DMS153 (cell line): ENCODE data around the gene PDLIM5.
"Not testable (repeated sequence)": the region's sequence is repeated elsewhere in the genome, so short reads cannot be mapped to it uniquely, and the experiment has no call there.

ENCODE experiments used
- DNase-seq: peaks from one replicate; lab custom pipeline; 2025; lab: John Stamatoyannopoulos, UW

The PDLIM5 gene

DNA sequence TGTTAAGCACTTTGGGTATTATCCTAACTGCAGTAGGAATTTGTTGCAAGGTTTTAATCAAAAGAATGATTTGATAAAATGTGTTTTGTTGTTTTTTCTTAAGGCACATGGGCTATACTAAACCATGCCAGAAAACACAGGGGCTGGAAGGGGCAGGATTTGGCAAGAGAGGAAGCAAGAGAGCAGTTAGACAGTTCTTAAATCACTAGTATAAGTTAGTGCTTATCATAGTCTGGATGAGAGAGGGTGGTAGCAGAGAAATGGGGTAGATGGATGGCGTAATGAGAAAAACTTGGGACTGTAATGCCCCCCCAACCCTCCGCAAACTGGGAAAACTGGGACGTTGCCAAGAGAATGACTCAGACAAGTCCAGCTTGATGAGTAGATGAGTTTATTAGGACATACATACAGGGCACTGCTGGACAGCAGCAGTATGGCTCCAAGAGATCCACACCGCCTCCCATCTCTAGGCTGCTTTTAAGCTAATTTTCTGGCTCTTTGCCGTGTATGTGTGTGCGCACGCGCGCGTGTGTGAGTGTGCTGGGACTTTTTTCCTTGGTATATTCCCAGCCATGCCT is 151.5 kb downstream of the PDLIM5 start:
- no peak for DNase-seq

DNA sequence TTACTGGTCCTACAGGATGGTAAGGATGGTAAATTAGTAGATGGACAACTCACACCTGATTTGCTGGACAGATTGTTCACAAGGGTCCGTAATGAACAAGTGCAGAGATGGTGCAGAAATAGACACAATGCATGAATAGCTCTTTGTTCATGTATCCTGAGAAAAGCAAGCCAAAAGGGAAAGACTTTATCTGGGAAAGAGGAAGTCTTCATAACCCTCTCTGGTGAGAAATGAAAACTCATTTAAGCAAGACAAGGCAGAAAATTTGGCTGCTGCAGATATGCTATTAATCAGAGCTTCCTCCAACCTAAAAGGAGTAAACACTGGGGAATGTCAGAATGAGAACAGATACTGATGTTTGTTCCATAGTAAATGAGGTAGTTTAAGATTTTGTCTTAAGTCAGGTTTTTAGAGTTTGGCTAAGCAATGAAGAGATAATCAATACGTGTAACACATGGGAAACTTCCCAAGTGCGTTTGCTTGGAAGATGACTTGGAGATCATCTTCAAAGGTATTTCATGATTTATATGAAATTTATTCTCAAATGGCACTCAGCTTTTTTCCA is 153.6 kb downstream of the PDLIM5 start:
- DNase-seq = no peak

DNA sequence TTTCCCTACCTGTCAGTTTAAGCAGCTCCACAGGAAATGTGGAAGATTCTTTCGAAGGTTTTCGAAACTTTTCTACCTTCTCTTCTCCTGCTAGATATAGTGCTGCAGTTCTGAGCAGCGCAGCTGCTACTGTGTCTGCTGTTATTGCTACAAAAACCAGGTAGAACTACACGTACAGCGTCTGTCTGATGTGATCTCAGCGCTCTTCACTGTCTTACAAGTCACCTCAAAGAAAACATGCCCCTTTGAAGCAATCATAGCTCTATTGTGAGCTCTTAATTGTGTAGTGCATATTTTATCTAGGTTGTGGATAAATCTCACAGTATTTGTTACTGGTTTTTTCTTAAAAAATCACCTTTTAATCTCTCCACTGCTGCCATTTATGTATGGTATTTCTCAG is 158.4 kb downstream of the PDLIM5 start:
- no peak for DNase-seq

DNA sequence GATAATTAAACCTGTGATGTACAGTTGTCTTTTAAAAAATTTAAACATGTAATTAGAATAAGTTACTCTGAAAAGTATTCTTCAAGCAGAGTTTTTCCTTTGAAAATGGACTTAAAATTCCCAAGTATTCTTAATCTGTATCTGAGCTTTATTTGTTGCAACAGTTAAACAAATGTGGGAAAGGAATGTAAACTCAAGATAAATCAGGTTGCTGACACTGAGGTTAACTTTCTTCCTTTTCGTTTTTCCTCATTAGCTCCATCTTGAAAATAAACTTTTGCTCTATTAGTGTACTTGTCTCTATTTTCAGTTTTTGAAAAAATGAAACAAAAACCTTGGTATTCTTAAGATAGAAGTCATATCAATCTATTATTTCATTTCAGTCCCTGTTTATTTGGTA is 161.5 kb downstream of the PDLIM5 start:
- DNase-seq = no peak

GRCh38 chr4:94615451-94615850 is 163.7 kb downstream of the PDLIM5 start:
- DNase-seq = no peak

- no peak for DNase-seq
These were observed 169.8 kb downstream of the PDLIM5 start for GRCh38 chr4:94621491-94622080.

DNA sequence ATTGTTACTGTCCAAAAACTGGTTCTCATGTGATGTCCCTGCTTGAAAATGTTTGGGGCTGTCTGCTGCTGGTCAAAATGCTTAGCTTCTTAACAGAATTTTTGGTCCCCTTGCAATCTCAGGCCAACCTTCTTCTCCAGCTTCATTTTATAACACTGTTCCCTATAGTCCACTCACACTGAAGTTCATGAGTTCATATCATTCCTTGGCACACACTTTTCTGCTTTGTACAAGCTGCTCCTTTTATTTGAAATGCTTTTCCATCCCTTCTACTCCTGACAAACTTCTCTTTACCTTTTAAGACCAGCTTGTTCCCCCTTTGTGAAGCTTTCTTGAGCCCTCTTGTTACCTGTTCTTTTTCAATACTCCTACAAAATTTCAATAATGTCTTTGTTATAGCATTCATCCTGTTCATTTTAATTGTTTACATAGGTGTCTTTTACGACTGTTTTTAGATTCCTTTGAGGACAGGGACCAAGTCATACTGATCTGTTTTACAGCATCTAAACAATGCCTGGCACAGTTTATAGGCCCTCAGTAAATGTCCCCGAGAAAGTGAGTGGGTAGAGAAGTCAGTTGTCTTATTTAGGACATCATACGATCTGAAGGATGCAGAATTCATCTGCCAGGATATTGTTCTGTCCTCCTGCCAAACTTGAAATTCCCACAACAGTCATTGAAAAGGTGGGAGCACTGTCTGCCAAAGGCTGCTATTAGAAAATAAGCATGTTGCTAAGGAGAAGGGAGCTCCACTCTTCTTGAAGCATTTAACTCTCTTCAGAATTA is 171.6 kb downstream of the PDLIM5 start:
- DNase-seq = no peak

DNA sequence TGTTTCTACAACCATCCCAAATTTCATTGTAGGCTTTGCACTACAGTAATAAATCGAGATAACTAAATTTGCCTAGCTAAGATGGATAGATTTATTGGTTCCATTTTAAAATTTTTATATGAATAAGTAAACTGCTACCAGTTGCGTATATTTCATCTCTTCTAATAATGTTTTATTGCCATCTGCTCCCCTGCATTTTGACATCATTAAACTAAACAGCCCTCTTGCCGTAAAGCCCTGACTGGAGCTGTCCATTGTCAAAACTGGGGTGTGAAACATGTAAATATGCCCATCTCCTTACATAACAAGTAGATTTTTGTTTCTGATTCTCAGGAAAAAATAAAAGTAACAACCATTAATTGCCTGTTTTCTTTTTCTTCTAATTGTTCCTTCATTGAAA is 175.2 kb downstream of the PDLIM5 start:
- DNase-seq = no peak

GRCh38 chr4:94629058-94629457 is 177.3 kb downstream of the PDLIM5 start:
- DNase-seq = not testable (repeated sequence)

GRCh38 chr4:94629837-94630236 is 178.1 kb downstream of the PDLIM5 start:
- DNase-seq = no peak

- no peak for DNase-seq
These were observed 182.5 kb downstream of the PDLIM5 start for GRCh38 chr4:94634271-94634670.

- no peak for DNase-seq
These were observed 183.4 kb downstream of the PDLIM5 start for GRCh38 chr4:94635177-94635576.

GRCh38 chr4:94636004-94636403 is 184.3 kb downstream of the PDLIM5 start:
- DNase-seq = no peak

GRCh38 chr4:94639298-94639697 is 187.6 kb downstream of the PDLIM5 start:
- no peak for DNase-seq

DNA sequence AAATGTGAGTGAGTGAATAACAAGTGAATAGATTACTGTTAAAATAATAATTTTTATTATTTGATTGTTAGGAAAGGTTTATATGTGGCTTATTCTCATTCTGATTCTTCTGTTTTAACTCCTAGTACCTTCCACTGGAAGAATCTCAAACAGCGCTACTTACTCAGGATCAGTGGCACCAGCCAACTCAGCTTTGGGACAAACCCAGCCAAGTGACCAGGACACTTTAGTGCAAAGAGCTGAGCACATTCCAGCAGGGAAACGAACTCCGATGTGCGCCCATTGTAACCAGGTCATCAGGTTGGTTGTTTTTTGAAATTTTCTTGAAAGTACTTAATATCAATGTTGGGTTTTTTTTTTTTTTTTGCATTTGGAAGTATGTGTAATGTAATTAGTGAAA is 188.4 kb downstream of the PDLIM5 start:
- DNase-seq = no peak

DNA sequence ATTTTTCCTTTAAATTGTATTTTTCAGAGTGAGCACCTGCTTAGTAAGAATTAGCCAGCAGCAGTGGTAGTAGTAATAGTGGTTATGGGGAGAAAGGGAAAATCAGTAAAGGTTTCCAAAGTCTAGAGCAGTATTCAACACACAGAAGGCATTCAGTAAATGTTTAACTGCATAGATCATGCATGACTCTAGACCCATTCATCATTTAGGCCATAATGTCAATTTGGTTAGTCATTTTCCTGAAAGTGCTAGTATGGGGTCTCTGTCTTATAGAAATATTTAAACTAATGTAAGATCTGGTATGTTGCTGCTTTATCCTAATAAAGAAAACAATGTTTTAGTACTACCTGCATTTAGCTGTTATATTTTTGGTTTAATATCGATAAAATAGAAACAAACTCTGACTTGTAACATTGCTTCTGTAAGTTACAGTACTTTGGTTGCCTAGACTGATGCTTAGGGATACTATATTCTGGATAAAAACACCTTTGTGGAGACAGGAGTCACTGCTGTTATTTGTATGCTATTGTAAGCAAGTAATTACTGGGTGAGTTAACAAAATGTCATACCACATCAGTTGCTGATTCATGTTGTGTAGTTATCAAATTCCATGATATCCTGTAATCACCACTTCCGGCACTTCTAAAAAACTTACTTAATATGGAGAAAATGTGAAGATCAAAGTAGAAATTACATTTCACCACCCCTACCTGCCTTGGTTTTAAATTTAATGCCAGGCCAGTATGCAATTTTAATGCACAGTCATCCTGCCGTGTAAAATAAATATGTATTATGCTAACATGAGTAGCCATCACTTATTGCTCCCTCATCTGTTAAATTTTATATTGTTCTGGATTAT is 190.2 kb downstream of the PDLIM5 start:
- DNase-seq = no peak

- no peak for DNase-seq
These were observed 190.8 kb downstream of the PDLIM5 start for GRCh38 chr4:94642561-94642866.

DNA sequence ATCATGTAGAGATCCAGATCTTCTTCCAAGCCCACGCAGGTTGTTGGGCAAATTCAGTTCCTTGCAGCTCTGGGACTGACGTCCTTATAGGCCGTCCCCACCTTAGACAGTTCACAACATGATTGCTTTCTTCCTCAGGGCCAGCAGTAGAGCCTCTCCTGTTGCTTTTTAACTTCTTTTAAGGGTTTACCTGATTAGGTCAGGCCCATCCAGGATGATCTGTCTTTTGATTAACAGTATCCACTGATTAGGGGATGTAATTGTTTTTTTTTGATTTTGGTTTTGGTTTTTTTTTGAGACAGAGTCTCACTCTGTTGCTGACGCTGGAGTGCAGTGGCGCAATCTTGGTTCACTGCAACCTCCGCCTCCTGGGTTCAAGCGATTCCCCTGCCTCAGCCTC is 197.0 kb downstream of the PDLIM5 start:
- DNase-seq = no peak

DNA sequence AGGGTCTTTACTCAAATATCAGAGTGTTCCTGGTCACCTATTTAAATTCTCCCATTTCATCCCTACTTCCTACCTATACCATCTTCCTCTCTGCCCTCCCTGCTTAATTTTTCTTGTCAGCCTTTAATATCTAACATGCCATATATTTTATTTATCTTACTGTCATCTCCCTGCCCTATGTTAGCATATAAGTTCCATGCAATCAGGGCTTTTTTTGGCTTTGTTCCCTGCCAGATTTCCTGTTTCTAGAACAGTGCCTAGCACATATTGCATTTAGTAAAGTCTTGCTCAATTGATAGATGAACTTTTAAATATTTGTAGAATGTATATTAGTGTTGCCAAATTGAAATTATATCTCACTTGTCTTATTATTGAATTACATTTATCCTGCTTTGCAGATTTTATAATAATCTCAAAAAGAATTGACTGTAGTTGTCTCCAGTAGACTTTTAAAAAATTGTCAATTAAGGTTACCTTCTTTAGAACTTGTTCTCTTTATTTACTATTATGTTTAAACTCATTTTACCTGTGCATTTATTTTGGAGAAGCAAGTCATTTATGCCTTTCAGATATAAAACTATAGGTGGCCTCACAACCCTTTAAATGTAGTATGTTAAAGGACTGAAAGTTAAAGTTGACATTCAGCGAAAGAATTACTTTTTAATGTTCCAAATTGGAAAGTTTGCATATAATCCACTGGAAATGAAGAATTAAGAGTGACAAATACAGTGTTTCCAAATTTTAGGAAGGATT is 197.8 kb downstream of the PDLIM5 start:
- DNase-seq = no peak

- no peak for DNase-seq
These were observed 198.4 kb downstream of the PDLIM5 start for GRCh38 chr4:94650134-94650495.

DNA sequence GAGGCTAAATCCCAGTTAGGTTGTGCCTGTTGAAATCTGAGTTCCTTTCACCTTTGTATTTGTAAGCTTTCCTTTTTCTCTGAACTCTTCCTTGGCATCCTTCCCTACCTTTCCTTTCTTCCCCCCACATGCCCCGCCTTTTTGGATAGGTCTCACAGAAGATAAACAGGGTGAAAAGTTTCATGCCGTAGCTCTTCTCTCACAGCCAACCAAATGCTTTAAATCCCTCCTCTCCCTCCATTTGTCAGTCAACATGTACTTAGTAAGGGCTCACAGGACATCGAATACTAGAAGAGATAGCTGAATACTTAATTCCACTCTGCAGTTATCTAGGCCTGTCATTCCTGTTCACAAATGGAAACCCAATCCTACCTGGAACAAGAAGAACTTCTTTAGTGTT is 198.9 kb downstream of the PDLIM5 start:
- no peak for DNase-seq
